NB4 (cell line): Measurements from ENCODE around the gene TBX4.

Experiments used
- MAX ChIP-seq: IDR thresholded peaks from 2 replicates; pipeline ENCODE4 v1.6.1; 2011; ENCODE audit warnings: low read depth, low read length
- TF ChIP-seq, protein P1 (sequence below): IDR thresholded peaks from one replicate; pipeline ENCODE4 v1.5.1; 2012; ENCODE audit warnings: low read depth, low read length

DNA sequence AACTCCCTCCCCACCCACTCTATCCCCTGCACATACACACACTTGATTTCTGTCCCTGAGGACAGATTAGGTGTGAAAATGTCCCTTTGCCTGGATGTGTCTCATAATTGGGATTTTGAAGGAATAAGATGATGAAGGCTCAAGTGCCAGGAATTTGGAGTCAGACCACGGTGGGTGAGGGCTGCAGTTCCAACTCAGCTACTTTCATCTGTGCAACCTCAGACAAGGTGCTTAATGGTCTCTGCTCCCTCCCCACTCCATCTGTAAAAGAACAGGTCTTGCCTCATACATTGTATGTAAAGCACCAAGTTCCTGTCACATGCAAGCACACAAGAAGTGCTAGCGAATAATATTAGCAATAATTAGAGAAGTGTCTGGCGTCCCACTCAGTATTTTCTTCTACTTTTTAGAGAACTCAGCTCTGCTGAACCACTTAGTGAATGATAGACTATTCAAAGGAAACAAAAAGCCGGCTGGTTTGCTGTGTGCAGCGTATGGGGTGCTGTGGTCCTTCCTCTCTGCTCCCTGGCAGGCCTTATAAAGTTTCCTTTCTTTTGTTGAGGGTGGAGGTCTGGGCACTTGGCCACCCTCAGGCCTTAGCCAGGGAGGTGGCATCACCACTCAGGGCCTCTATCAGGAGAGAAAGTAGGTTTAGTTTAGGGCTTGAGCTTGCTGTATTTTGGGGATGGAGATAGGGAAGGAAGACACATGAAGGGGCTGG, 6.4 kb downstream of the TBX4 start:
- TF ChIP-seq, protein P1, sequence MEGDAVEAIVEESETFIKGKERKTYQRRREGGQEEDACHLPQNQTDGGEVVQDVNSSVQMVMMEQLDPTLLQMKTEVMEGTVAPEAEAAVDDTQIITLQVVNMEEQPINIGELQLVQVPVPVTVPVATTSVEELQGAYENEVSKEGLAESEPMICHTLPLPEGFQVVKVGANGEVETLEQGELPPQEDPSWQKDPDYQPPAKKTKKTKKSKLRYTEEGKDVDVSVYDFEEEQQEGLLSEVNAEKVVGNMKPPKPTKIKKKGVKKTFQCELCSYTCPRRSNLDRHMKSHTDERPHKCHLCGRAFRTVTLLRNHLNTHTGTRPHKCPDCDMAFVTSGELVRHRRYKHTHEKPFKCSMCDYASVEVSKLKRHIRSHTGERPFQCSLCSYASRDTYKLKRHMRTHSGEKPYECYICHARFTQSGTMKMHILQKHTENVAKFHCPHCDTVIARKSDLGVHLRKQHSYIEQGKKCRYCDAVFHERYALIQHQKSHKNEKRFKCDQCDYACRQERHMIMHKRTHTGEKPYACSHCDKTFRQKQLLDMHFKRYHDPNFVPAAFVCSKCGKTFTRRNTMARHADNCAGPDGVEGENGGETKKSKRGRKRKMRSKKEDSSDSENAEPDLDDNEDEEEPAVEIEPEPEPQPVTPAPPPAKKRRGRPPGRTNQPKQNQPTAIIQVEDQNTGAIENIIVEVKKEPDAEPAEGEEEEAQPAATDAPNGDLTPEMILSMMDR = no peak
- no peak for TF ChIP-seq MAX
